Choroid plexus epithelial cell (primary cell): ENCODE measurements around the gene SHISA4.
"Not testable (repeated sequence)": the region's sequence is repeated elsewhere in the genome, so short reads cannot be mapped to it uniquely, and the experiment has no call there.

Source experiments
- DNase-seq: peaks from one replicate; pipeline ENCODE4 v3.0.0-alpha.2; 2010; ENCODE audit warnings: low read depth
- H3K4me3 ChIP-seq: 2 replicates; pipeline ENCODE4 v1.5.1; 2011; ENCODE audit warnings: low read depth, mild to moderate bottlenecking, control low read depth, low read length, moderate library complexity
- CTCF ChIP-seq: conservative IDR thresholded peaks from 2 replicates; pipeline ENCODE4 v1.5.1; 2011; ENCODE audit warnings: low read depth, mild to moderate bottlenecking, control low read depth, inconsistent platforms, low read length, moderate library complexity

SHISA4 gene

GRCh38 chr1:201845331-201846083, 43.2 kb upstream of the SHISA4 start:
- DNase-seq, result no peak
- no peak overlapping the region for H3K4me3 ChIP-seq
- TF ChIP-seq CTCF, result no peak

GRCh38 chr1:201847150-201847549, 41.5 kb upstream of the SHISA4 start:
- no peak for TF ChIP-seq CTCF
- DNase-seq, result no peak
- H3K4me3 ChIP-seq, result no peak overlapping the region

GRCh38 chr1:201848230-201848629, 40.5 kb upstream of the SHISA4 start:
- no peak for TF ChIP-seq CTCF
- H3K4me3 ChIP-seq, result no peak overlapping the region
- DNase-seq, result no peak

- TF ChIP-seq CTCF, result no peak
- no peak overlapping the region for H3K4me3 ChIP-seq
- no peak for DNase-seq
Observed at GRCh38 chr1:201849372-201850052, 39.2 kb upstream of the SHISA4 start.

GRCh38 chr1:201850053-201850397, 38.7 kb upstream of the SHISA4 start:
- peak; percentile 79 for DNase-seq
- no peak overlapping the region for H3K4me3 ChIP-seq
- no peak for TF ChIP-seq CTCF

GRCh38 chr1:201851949-201852348, 36.7 kb upstream of the SHISA4 start:
- TF ChIP-seq CTCF, result no peak
- no peak for DNase-seq
- no peak overlapping the region for H3K4me3 ChIP-seq

GRCh38 chr1:201856722-201857121, 32.0 kb upstream of the SHISA4 start:
- H3K4me3 ChIP-seq, DNase-seq: not testable (repeated sequence)
